Stimulated activated CD4-positive, alpha-beta T cell treated with anti-CD3 and anti-CD28 coated beads, Interleukin-2, amount 100 ng/mL, for 24 hours (primary cell): ENCODE measurements around the gene APOC1.

Experiments
- DNase-seq, 2 donors: peaks; one replicate each; pipeline ENCODE4 v3.0.0-alpha.2; 2020

Gene APOC1

DNA sequence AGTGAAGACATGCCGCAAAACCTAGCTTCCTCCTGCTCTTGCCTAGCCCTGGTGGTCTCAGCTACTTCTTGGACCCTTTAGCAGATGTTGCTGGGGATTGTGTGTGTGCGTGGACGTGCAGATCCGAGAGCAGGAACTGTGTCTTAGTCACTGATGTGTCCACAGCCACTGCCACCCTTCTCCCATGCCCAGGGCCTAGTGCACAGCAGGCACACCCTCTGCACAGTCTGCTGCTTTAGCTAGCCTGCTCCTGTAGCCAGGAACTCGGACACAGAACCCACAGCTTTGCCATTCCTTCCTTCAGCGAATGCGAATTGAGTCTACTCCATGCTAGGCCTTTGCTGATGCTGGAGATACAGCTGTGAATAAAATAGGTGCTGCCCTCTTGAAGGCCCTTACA is 43.1 kb downstream of the APOC1 start:
- DNase-seq = no peak

DNA sequence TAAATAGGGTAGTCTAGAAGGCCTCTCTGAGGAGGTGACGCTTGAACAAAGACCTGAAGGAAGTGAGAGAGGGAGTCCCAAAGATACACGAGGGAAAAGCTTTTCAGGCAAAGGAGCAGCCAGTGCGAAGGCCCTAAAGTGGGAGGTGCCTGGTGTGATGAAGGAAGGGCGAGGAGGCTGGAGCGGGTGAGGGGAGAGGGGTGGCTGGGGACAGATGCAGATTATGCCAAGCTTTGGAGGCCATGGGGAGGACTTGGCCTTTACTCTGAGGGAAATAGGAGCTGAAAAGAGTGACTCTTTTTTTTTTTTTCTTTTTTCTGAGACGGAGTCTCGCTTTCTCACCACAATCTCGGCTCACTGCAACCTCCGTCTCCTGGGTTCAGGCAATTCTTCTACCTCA is 43.7 kb downstream of the APOC1 start:
- no peak for DNase-seq

DNA sequence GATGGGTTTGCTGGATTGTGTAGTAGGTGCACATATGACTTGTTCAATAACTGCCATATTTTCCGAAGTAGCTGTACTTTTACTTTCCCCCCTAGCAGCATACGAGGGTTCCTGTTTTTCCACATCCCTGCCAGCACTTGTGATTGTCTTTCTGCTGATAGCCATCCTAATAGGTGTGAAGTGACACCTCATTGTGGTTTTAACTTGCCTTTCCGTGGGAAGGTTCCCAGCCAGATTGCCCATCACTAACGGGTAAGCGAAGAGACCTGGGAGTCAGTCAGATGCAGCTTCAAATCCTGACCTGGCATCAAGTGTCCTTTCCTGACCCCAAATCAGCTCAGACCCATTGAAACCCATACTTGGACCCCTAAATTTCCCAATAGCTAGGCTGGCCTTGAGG is 45.3 kb downstream of the APOC1 start:
- DNase-seq = no peak

DNA sequence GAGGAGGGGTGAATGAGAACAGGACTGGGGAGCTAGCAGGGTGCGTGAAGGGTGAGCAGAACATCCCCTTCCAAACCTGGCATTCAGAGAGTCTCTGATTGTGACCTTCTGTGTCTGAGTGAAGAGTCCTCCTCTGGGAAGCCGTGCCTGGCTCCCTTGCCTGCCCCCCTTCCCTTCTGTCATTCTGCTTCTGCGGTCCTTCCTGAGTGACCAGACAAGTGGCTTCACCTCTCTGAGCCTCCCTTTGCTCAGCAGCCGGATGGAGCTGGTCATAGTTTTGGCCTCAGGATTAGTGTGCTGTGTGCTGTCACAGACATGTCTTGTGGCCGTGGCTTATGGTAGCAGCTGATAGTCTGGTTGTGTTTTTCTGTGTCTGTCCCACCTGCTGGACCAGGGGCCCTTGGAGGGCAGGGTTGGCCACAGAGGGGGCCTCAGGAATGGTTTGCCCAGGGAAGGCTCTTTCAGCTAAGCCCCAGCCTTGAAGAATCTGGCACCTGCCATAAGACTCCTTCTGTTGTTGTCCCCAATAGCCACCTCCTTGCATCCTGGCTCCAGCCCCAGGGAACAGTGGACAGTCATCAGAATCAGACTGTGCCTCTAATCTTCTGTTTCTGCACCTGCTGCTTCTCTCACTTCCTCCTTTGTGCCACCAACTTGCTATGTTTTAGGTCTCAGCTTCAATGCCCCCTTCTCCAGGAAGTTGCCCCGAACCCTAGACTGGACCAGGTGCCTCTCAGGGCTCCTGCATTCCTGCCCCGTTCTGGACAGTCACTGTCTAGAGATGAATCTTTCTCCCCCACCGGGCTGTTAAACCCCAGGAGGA is 46.7 kb downstream of the APOC1 start:
- DNase-seq = no peak

DNA sequence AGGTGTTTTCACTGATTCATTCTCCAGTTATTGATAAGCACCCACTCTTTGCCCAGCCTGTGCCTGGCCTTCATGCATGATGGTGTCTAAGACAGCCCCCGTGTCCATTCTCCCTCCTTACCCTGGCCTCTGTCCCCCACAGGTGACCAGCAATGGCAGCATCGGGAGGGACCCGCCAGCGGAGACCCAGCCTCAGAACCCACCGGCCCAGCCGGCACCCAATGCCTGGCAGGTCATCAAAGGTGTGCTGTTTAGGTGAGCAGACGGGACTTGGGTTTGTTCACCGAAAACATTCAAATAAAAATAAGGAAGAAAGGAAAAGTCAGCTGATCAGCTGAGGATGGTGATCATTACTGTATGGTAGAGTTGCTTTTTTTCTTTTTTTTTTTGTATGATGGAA is 47.4 kb downstream of the APOC1 start:
- no peak for DNase-seq

DNA sequence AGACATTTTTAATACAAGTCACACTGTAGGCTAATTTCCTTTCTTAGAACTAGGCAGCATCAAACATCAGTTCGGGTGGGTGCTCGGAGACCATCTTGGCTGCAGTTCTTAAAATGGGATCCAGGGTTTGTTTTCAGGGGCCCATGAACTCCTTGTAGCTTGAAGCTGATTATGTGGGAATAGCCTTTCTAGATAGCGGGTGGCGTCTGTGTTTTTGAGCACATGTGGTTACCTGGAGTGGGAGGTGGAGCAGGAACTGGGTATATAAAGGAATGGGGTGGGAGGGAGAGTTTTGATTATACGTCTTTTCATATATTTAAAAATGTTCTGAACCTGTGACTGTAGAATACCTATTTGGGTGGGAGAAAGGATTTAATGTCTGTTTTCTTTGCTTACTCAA is 53.7 kb downstream of the APOC1 start:
- DNase-seq = no peak

DNA sequence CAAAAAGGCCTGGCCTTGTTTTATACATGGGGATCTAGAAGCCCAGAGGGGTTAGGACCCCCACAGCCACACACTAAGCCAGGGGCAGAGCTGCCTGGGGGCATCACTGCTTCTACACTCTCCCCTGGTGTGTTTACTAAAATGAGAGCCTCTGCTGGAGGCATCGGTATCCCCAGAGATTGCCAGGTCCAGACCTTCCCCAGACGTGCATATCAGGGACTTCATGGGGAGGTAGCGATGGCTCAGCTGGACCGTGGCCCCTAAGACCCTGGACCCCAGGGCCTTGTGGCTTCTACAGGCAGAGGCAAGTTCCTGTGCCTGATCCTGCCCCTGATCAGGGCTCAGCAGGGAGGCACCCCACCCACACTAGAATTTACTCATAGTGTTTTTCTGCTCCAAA is 54.3 kb downstream of the APOC1 start:
- no peak for DNase-seq
